Measurements from ENCODE around the gene MMP27. TPM values are rescaled to one million over a fixed set of nuclear protein-coding genes. Genes with fewer than 3 reads are reported as not detected.

MMP27 gene
- total RNA-seq, 1 experiment from 2014 or later, result not detected

DNA sequence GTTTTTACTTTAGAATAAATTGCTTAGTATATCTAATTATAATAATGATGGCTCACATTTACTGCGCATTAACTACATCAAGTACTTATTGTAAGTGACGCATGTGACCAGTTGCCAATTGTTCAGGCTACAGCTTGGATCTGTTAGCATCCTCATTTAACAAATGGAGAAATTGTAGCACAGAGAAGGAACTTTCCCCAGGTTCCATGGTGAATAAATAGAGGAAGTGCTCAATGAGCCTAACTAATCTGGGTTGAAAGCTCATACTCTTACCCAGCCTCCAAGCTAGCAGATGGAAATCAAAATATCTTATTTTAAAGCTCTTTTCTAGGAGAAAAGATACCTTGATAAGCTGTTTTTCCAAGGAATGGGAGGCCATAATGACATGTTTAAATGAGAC lies 19.8 kb downstream of the MMP27 start:
- Mint-ChIP-seq H3K27ac (no peak overlapping the region), H3K4me1 (peaks cover 25% of the 10 kb centered on the region), H3K4me3 (peak overlapping the region; percentile 11; the same call in 1 of the 2 replicates), H3K36me3 (peaks cover 9% of the 10 kb centered on the region), H3K9me3 (peaks cover 4% of the 10 kb centered on the region; the same call in 1 of the 2 replicates), H3K27me3 (ENCODE audit: low read depth) (peaks cover 4% of the 10 kb centered on the region)
- TF ChIP-seq, protein P1, sequence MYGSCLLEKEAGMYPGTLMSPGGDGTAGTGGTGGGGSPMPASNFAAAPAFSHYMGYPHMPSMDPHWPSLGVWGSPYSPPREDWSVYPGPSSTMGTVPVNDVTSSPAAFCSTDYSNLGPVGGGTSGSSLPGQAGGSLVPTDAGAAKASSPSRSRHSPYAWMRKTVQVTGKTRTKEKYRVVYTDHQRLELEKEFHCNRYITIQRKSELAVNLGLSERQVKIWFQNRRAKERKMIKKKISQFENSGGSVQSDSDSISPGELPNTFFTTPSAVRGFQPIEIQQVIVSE (CRISPR knock-in tag; IDR thresholded peaks at IDR 0.05; ENCODE audit: borderline replicate concordance), result no peak
- TF ChIP-seq ETV6 (CRISPR knock-in tag; IDR thresholded peaks at IDR 0.05) (no peak), NR1H2 (CRISPR knock-in tag; IDR thresholded peaks at IDR 0.05) (no peak), ZNF317 (CRISPR knock-in tag; IDR thresholded peaks at IDR 0.05; ENCODE audit: borderline replicate concordance, low read depth) (no peak), CREM (CRISPR knock-in tag; IDR thresholded peaks at IDR 0.05) (no peak), ELF4 (CRISPR knock-in tag; IDR thresholded peaks at IDR 0.05; ENCODE audit: low read depth) (no peak), CBFB (CRISPR knock-in tag; IDR thresholded peaks at IDR 0.05; ENCODE audit: low read depth) (no peak), ZBTB21 (CRISPR knock-in tag; IDR thresholded peaks at IDR 0.05; ENCODE audit: borderline replicate concordance) (no peak), GABPB1 (CRISPR knock-in tag; IDR thresholded peaks at IDR 0.05) (no peak), SMAD4 (CRISPR knock-in tag; IDR thresholded peaks at IDR 0.05) (no peak), EMX1 (CRISPR knock-in tag; IDR thresholded peaks at IDR 0.05) (no peak), ZNF396 (CRISPR knock-in tag; IDR thresholded peaks at IDR 0.05; ENCODE audit: borderline replicate concordance) (no peak)
- TF ChIP-seq, protein P2, sequence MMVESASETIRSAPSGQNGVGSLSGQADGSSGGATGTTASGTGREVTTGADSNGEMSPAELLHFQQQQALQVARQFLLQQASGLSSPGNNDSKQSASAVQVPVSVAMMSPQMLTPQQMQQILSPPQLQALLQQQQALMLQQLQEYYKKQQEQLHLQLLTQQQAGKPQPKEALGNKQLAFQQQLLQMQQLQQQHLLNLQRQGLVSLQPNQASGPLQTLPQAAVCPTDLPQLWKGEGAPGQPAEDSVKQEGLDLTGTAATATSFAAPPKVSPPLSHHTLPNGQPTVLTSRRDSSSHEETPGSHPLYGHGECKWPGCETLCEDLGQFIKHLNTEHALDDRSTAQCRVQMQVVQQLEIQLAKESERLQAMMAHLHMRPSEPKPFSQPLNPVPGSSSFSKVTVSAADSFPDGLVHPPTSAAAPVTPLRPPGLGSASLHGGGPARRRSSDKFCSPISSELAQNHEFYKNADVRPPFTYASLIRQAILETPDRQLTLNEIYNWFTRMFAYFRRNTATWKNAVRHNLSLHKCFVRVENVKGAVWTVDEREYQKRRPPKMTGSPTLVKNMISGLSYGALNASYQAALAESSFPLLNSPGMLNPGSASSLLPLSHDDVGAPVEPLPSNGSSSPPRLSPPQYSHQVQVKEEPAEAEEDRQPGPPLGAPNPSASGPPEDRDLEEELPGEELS (CRISPR knock-in tag; IDR thresholded peaks at IDR 0.05), result no peak
- TF ChIP-seq, protein P3, sequence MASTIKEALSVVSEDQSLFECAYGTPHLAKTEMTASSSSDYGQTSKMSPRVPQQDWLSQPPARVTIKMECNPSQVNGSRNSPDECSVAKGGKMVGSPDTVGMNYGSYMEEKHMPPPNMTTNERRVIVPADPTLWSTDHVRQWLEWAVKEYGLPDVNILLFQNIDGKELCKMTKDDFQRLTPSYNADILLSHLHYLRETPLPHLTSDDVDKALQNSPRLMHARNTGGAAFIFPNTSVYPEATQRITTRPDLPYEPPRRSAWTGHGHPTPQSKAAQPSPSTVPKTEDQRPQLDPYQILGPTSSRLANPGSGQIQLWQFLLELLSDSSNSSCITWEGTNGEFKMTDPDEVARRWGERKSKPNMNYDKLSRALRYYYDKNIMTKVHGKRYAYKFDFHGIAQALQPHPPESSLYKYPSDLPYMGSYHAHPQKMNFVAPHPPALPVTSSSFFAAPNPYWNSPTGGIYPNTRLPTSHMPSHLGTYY (CRISPR knock-in tag; IDR thresholded peaks at IDR 0.05), result no peak
- TF ChIP-seq, protein P4, sequence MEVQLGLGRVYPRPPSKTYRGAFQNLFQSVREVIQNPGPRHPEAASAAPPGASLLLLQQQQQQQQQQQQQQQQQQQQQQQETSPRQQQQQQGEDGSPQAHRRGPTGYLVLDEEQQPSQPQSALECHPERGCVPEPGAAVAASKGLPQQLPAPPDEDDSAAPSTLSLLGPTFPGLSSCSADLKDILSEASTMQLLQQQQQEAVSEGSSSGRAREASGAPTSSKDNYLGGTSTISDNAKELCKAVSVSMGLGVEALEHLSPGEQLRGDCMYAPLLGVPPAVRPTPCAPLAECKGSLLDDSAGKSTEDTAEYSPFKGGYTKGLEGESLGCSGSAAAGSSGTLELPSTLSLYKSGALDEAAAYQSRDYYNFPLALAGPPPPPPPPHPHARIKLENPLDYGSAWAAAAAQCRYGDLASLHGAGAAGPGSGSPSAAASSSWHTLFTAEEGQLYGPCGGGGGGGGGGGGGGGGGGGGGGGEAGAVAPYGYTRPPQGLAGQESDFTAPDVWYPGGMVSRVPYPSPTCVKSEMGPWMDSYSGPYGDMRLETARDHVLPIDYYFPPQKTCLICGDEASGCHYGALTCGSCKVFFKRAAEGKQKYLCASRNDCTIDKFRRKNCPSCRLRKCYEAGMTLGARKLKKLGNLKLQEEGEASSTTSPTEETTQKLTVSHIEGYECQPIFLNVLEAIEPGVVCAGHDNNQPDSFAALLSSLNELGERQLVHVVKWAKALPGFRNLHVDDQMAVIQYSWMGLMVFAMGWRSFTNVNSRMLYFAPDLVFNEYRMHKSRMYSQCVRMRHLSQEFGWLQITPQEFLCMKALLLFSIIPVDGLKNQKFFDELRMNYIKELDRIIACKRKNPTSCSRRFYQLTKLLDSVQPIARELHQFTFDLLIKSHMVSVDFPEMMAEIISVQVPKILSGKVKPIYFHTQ (CRISPR knock-in tag; IDR thresholded peaks at IDR 0.05), result no peak
- TF ChIP-seq, protein P5, sequence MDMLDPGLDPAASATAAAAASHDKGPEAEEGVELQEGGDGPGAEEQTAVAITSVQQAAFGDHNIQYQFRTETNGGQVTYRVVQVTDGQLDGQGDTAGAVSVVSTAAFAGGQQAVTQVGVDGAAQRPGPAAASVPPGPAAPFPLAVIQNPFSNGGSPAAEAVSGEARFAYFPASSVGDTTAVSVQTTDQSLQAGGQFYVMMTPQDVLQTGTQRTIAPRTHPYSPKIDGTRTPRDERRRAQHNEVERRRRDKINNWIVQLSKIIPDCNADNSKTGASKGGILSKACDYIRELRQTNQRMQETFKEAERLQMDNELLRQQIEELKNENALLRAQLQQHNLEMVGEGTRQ (CRISPR knock-in tag; IDR thresholded peaks at IDR 0.05), result no peak
- TF ChIP-seq, protein P6, sequence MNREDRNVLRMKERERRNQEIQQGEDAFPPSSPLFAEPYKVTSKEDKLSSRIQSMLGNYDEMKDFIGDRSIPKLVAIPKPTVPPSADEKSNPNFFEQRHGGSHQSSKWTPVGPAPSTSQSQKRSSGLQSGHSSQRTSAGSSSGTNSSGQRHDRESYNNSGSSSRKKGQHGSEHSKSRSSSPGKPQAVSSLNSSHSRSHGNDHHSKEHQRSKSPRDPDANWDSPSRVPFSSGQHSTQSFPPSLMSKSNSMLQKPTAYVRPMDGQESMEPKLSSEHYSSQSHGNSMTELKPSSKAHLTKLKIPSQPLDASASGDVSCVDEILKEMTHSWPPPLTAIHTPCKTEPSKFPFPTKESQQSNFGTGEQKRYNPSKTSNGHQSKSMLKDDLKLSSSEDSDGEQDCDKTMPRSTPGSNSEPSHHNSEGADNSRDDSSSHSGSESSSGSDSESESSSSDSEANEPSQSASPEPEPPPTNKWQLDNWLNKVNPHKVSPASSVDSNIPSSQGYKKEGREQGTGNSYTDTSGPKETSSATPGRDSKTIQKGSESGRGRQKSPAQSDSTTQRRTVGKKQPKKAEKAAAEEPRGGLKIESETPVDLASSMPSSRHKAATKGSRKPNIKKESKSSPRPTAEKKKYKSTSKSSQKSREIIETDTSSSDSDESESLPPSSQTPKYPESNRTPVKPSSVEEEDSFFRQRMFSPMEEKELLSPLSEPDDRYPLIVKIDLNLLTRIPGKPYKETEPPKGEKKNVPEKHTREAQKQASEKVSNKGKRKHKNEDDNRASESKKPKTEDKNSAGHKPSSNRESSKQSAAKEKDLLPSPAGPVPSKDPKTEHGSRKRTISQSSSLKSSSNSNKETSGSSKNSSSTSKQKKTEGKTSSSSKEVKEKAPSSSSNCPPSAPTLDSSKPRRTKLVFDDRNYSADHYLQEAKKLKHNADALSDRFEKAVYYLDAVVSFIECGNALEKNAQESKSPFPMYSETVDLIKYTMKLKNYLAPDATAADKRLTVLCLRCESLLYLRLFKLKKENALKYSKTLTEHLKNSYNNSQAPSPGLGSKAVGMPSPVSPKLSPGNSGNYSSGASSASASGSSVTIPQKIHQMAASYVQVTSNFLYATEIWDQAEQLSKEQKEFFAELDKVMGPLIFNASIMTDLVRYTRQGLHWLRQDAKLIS (CRISPR knock-in tag; IDR thresholded peaks at IDR 0.05; ENCODE audit: borderline replicate concordance), result no peak
- CTCF ChIA-PET, result interaction anchor here (1.2 to 1.4 kb wide), 2 partner anchors 19 to 295 kb away, joined by 3 to 7 read pairs; no protein-coding TSS in a partner anchor
- ATAC-seq (peak; percentile 28; the same call in 1 of the 2 replicates), DNase-seq (ENCODE audit: low spot score) (no peak)
- POLR2A ChIA-PET, result no interaction called here
